ENCODE data around the gene SPAG17. TPM values are rescaled to one million over a fixed set of nuclear protein-coding genes. Genes with fewer than 3 reads are reported as not detected.

SPAG17 gene
- total RNA-seq, 1 experiment from 2014 or later: not detected

DNA sequence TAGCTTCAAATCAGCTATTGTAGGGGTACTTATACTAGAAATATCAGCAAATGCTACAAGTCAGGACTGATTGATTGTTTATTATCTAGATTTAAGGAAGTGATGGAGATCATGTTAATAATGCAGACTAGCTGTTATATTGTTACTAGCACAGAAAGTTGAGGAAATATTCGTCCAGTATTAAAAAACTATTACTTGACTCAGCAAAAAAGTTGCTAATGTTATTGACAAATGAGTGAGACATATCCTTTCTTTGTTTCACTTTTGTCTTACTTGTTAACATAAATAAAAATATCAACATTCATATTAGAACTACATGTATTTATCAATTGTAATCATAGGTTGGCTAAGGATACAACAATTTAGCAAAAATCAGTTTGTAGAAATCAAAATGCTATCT lies 141.4 kb downstream of the SPAG17 start:
- DNase-seq (ENCODE audit: unreplicated experiment): no peak
- ChIA-PET POLR2A (no interaction called here), CTCF (no interaction called here)
- H3K4me3 Mint-ChIP-seq (ENCODE audit: unreplicated experiment): no peak overlapping the region
- no peaks in the 10 kb centered on the region for H3K36me3 Mint-ChIP-seq (ENCODE audit: insufficient read depth, unreplicated experiment)
- no peaks in the 10 kb centered on the region for H3K4me1 Mint-ChIP-seq (ENCODE audit: insufficient read depth, unreplicated experiment)
- H3K27ac Mint-ChIP-seq (ENCODE audit: low read depth, unreplicated experiment): no peak overlapping the region
- no peaks in the 10 kb centered on the region for H3K9me3 Mint-ChIP-seq (ENCODE audit: unreplicated experiment)
- intact Hi-C loops (cut with micrococcal nuclease): no loop called here
- no peaks in the 10 kb centered on the region for H3K27me3 Mint-ChIP-seq (ENCODE audit: insufficient read depth, unreplicated experiment)
- TF ChIP-seq, protein P1, sequence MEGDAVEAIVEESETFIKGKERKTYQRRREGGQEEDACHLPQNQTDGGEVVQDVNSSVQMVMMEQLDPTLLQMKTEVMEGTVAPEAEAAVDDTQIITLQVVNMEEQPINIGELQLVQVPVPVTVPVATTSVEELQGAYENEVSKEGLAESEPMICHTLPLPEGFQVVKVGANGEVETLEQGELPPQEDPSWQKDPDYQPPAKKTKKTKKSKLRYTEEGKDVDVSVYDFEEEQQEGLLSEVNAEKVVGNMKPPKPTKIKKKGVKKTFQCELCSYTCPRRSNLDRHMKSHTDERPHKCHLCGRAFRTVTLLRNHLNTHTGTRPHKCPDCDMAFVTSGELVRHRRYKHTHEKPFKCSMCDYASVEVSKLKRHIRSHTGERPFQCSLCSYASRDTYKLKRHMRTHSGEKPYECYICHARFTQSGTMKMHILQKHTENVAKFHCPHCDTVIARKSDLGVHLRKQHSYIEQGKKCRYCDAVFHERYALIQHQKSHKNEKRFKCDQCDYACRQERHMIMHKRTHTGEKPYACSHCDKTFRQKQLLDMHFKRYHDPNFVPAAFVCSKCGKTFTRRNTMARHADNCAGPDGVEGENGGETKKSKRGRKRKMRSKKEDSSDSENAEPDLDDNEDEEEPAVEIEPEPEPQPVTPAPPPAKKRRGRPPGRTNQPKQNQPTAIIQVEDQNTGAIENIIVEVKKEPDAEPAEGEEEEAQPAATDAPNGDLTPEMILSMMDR (IDR thresholded peaks at IDR 0.05; ENCODE audit: unreplicated experiment): no peak
- BruUV-seq (replicated peaks): no TSS peak

DNA sequence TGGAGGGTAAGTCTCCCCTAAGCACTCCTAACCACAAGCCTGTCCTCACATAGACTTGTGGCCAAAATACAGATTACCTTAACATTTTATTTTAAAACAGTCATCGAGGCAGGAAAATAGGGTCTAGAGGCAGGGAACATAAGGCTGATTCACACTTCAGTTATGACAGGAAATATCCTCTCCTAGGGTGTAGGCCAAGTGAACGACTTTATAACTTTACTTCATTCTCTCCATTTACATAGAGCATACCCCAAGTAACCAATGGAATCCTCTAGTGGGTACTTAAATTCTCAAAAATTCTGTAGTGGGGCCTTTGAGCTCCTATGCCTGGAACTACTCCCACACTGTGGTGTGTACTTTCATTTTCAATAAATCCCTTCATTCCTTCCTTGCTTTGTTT lies 142.5 kb downstream of the SPAG17 start:
- no peak for DNase-seq (ENCODE audit: unreplicated experiment)
- Mint-ChIP-seq H3K27ac (ENCODE audit: low read depth, unreplicated experiment) (no peak overlapping the region), H3K9me3 (ENCODE audit: unreplicated experiment) (no peaks in the 10 kb centered on the region), H3K36me3 (ENCODE audit: insufficient read depth, unreplicated experiment) (no peaks in the 10 kb centered on the region), H3K4me3 (ENCODE audit: unreplicated experiment) (no peak overlapping the region), H3K4me1 (ENCODE audit: insufficient read depth, unreplicated experiment) (no peaks in the 10 kb centered on the region), H3K27me3 (ENCODE audit: insufficient read depth, unreplicated experiment) (no peaks in the 10 kb centered on the region)
- TF ChIP-seq, protein P1 (IDR thresholded peaks at IDR 0.05; ENCODE audit: unreplicated experiment): no peak
- BruUV-seq (replicated peaks): no TSS peak
- CTCF ChIA-PET: no interaction called here
- intact Hi-C loops (cut with micrococcal nuclease): no loop called here
- POLR2A ChIA-PET: no interaction called here

DNA sequence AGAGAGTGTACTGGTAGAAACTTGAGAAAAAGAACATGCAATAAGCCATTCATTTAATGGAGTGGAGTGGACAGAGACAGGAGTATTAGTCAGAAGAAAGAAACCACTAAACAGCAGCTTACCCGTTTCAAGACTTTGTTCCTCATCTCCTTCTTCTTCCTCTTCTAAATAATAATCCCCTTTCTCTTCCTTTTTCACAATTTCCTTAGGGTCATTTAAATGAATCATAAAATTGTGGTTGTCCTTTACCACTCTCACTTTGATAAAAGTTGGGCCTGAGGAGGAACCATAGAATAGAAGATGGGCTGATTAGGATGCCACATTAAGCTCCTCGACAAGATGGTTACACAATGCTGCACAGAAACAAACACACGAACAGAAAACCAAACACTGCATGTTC lies 145.9 kb downstream of the SPAG17 start:
- no TSS peak for BruUV-seq (replicated peaks)
- intact Hi-C loops (cut with micrococcal nuclease): no loop called here
- POLR2A ChIA-PET: no interaction called here
- CTCF ChIA-PET: interaction anchor here (0.6 to 0.8 kb wide), 2 partner anchors 843 to 1373 kb away, joined by 3 to 4 read pairs; no protein-coding TSS in a partner anchor
- Mint-ChIP-seq H3K4me3 (ENCODE audit: unreplicated experiment) (no peak overlapping the region), H3K36me3 (ENCODE audit: insufficient read depth, unreplicated experiment) (no peaks in the 10 kb centered on the region), H3K9me3 (ENCODE audit: unreplicated experiment) (no peaks in the 10 kb centered on the region), H3K27me3 (ENCODE audit: insufficient read depth, unreplicated experiment) (no peaks in the 10 kb centered on the region), H3K4me1 (ENCODE audit: insufficient read depth, unreplicated experiment) (no peaks in the 10 kb centered on the region), H3K27ac (ENCODE audit: low read depth, unreplicated experiment) (no peak overlapping the region)
- no peak for DNase-seq (ENCODE audit: unreplicated experiment)
- TF ChIP-seq, protein P1 (IDR thresholded peaks at IDR 0.05; ENCODE audit: unreplicated experiment): no peak

DNA sequence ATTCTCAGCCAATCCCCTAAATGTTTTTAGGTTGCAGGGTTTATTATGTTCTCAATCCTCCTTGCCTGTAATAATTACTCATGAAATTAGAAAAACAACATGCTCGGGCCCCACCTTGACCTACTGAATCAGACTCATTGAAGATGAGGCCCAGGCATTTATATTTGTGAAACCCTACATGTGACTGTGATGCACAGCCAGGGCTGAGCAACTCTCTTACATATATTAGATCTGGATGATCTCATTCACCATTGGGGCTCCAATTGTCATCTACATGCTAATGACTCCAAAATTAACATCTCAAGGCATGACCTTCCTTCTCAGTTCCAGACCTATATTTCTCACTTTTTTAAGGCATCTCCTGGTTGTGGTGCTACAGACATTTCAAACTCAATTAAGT lies 152.1 kb downstream of the SPAG17 start:
- Mint-ChIP-seq H3K36me3 (ENCODE audit: insufficient read depth, unreplicated experiment) (no peaks in the 10 kb centered on the region), H3K9me3 (ENCODE audit: unreplicated experiment) (no peaks in the 10 kb centered on the region), H3K27ac (ENCODE audit: low read depth, unreplicated experiment) (no peak overlapping the region), H3K27me3 (ENCODE audit: insufficient read depth, unreplicated experiment) (no peaks in the 10 kb centered on the region), H3K4me3 (ENCODE audit: unreplicated experiment) (no peak overlapping the region), H3K4me1 (ENCODE audit: insufficient read depth, unreplicated experiment) (no peaks in the 10 kb centered on the region)
- ChIA-PET POLR2A (no interaction called here), CTCF (interaction anchor here (0.6 kb wide), 1 partner anchor 594 kb away, joined by 3 read pairs; no protein-coding TSS in a partner anchor)
- no TSS peak for BruUV-seq (replicated peaks)
- intact Hi-C loops (cut with micrococcal nuclease): no loop called here
- TF ChIP-seq, protein P1 (IDR thresholded peaks at IDR 0.05; ENCODE audit: unreplicated experiment): no peak
- DNase-seq (ENCODE audit: unreplicated experiment): no peak

Measured in MCF 10A (cell line).